Loucy (cell line): ENCODE results near the gene SBF2.
"Not testable (repeated sequence)": the region's sequence is repeated elsewhere in the genome, so short reads cannot be mapped to it uniquely, and the experiment has no call there.

Source experiments
- H2AFZ ChIP-seq: fragments of 200-600 bp; sonication (generic); 2 replicates; pipeline ENCODE4 v1.6.0; 2016; ENCODE audit warnings: antibody characterized with exemption, mild to moderate bottlenecking, low read length, moderate library complexity
- H3F3A ChIP-seq: fragments of 200-600 bp; 2 replicates; pipeline ENCODE4 v1.6.0; 2016; ENCODE audit warnings: antibody characterized with exemption, low read depth, mild to moderate bottlenecking
- H3K27me3 ChIP-seq: fragments of 200-600 bp; sonication (generic); 2 replicates; pipeline ENCODE4 v1.6.1; 2014; ENCODE audit warnings: low read length, mild to moderate bottlenecking; ENCODE audit not compliant: insufficient read depth, poor library complexity, severe bottlenecking
- H3K36me3 ChIP-seq: fragments of 200-600 bp; sonication (generic); 2 replicates; pipeline ENCODE4 v1.6.1; 2016; ENCODE audit warnings: low read length; ENCODE audit not compliant: insufficient read depth
- H3K4me1 ChIP-seq: fragments of 200-600 bp; sonication (generic); 2 replicates; pipeline ENCODE4 v1.5.1; 2014; ENCODE audit warnings: low read length, mild to moderate bottlenecking; ENCODE audit not compliant: insufficient read depth, poor library complexity, severe bottlenecking
- H3K4me2 ChIP-seq: fragments of 200-600 bp; sonication (generic); 2 replicates; pipeline ENCODE4 v1.6.0; 2014; ENCODE audit warnings: antibody characterized with exemption, low read length, low read depth, mild to moderate bottlenecking; ENCODE audit not compliant: poor library complexity, severe bottlenecking
- H3K4me3 ChIP-seq: fragments of 200-600 bp; sonication (generic); 2 replicates; pipeline ENCODE4 v1.5.1; 2014; ENCODE audit warnings: low read length, mild to moderate bottlenecking, mixed read lengths; ENCODE audit not compliant: poor library complexity, severe bottlenecking
- H3K79me2 ChIP-seq: fragments of 200-600 bp; sonication (generic); 2 replicates; pipeline ENCODE4 v1.6.1; 2014; ENCODE audit warnings: low read length; ENCODE audit not compliant: insufficient read depth
- H3K9ac ChIP-seq: fragments of 200-600 bp; sonication (generic); 2 replicates; pipeline ENCODE4 v1.6.0; 2014; ENCODE audit warnings: mild to moderate bottlenecking, low read depth, low read length, moderate library complexity; ENCODE audit not compliant: poor library complexity, severe bottlenecking
- H3K9me2 ChIP-seq: fragments of 200-600 bp; sonication (generic); replicated peaks from 2 replicates; pipeline ENCODE4 v1.6.1; 2016; ENCODE audit warnings: low read depth, low read length, mixed read lengths
- H3K9me3 ChIP-seq: fragments of 200-600 bp; sonication (generic); 2 replicates; pipeline ENCODE4 v1.6.1; 2014; ENCODE audit warnings: mild to moderate bottlenecking, antibody characterized with exemption, low read length, low read depth; ENCODE audit not compliant: insufficient read depth
- H4K20me1 ChIP-seq: fragments of 200-600 bp; sonication (generic); 2 replicates; pipeline ENCODE4 v1.6.0; 2014; ENCODE audit warnings: antibody characterized with exemption, low read length, mild to moderate bottlenecking; ENCODE audit not compliant: insufficient read depth, poor library complexity, severe bottlenecking
- CTCF ChIP-seq: fragments of 200-600 bp; sonication (generic); conservative IDR thresholded peaks from 2 replicates; pipeline ENCODE4 v1.5.1; 2014; ENCODE audit warnings: mild to moderate bottlenecking, antibody characterized with exemption, low read length
- EZH2phosphoT487 ChIP-seq: fragments of 200-600 bp; IDR thresholded peaks from 2 replicates; pipeline ENCODE4 v1.6.1; 2018; ENCODE audit warnings: antibody characterized with exemption, mild to moderate bottlenecking, moderate library complexity, borderline replicate concordance

Gene SBF2

DNA sequence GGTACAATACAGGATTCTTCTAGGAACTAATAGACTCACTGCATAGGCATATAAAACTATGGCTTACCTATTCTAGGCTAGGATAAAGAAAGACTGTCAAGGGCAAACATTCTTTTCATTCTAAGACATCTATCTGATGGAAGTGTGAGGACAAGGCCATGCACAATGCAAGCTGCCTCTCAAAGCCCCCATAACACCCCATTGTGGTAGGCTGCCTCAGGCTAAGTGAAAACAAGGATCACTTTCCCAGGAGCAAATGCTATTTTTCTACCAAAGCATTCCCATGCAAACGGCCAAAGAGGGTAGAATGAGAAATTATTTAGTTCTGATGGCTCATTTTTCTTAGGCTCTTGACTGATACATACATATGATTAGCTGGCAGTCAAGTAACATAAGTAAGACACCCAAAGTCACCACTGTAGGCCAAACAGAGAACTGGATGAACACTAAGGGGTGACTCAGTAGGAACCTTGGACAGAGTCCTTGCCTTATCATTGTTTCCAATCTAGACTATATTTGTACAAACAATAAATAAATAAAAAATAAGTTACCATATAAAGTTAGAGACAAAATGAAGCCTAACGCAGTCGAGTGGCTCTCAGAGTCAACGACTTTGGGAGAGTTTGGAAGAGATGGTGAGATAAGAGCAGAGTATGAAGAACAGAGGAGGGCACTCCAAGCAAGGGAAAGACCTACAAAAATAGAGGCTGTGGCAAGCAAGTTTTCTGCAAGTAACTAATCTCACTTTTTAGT lies 303.6 kb downstream of the SBF2 start:
- Histone ChIP-seq H3K4me2 (no peak overlapping the region), H3K27me3 (no peaks in the 10 kb centered on the region), H3K79me2 (no peaks in the 10 kb centered on the region)

GRCh38 chr11:9987303-9987702 lies 306.7 kb downstream of the SBF2 start:
- not testable (repeated sequence) for H3K4me3 ChIP-seq, H3K9me3 ChIP-seq, H3K9ac ChIP-seq, H2AFZ ChIP-seq, H4K20me1 ChIP-seq, H3K9me2 ChIP-seq, H3K4me1 ChIP-seq, H3K4me2 ChIP-seq, H3K36me3 ChIP-seq, H3F3A ChIP-seq, H3K27me3 ChIP-seq, H3K79me2 ChIP-seq

More for the DNA sequence above, 303.6 kb downstream of the SBF2 start:
- no peaks in the 10 kb centered on the region for H4K20me1 ChIP-seq
- TF ChIP-seq EZH2phosphoT487 (no peak), CTCF (peak; percentile 36)
- no peak overlapping the region for H2AFZ ChIP-seq
- H3K4me3 ChIP-seq, result no peak overlapping the region
- H3K9me2 ChIP-seq, result no peaks in the 10 kb centered on the region
- H3K4me1 ChIP-seq, result no peaks in the 10 kb centered on the region
- H3K9ac ChIP-seq, result no peak overlapping the region
- no peaks in the 10 kb centered on the region for H3F3A ChIP-seq
- no peaks in the 10 kb centered on the region for H3K9me3 ChIP-seq
- no peaks in the 10 kb centered on the region for H3K36me3 ChIP-seq

- no peaks in the 10 kb centered on the region for H3K9me2 ChIP-seq
- H3K4me3 ChIP-seq, result no peak overlapping the region
- no peaks in the 10 kb centered on the region for H3K79me2 ChIP-seq
- H3K9ac ChIP-seq, result no peak overlapping the region
- H4K20me1 ChIP-seq, result no peaks in the 10 kb centered on the region
- H3K9me3 ChIP-seq, result no peaks in the 10 kb centered on the region
- H3K4me2 ChIP-seq, result no peak overlapping the region
- H3K4me1 ChIP-seq, result peaks cover 1% of the 10 kb centered on the region
- H3F3A ChIP-seq, result no peaks in the 10 kb centered on the region
- H3K27me3 ChIP-seq, result no peaks in the 10 kb centered on the region
- H2AFZ ChIP-seq, result no peak overlapping the region
- H3K36me3 ChIP-seq, result no peaks in the 10 kb centered on the region
- no peak for TF ChIP-seq EZH2phosphoT487
- no peak for TF ChIP-seq CTCF
Observed at GRCh38 chr11:9982796-9983579, 311.0 kb downstream of the SBF2 start.
